WTC11 (cell line): ENCODE data around the gene GRN.

Source experiments
- ATF3 ChIP-seq: sonication (generic); formaldehyde crosslinking; conservative IDR thresholded peaks from 2 replicates; pipeline ENCODE4 v1.8.1; 2022; ENCODE audit warnings: mild to moderate bottlenecking, missing genetic modification reagents
- CBFB ChIP-seq: sonication (generic); formaldehyde crosslinking; IDR thresholded peaks from 2 replicates; pipeline ENCODE4 v1.8.1; 2022; ENCODE audit warnings: mild to moderate bottlenecking, low read depth, missing genetic modification reagents
- CREB1 ChIP-seq: sonication (generic); formaldehyde crosslinking; IDR thresholded peaks from 2 replicates; pipeline ENCODE4 v1.8.0; 2023; ENCODE audit warnings: mild to moderate bottlenecking, missing genetic modification reagents
- CREM ChIP-seq: sonication (generic); formaldehyde crosslinking; IDR thresholded peaks from 2 replicates; pipeline ENCODE4 v1.8.1; 2022; ENCODE audit warnings: mild to moderate bottlenecking, missing genetic modification reagents, moderate library complexity
- CTCF ChIP-seq: fragments of 200-600 bp; IDR thresholded peaks from 2 replicates; pipeline ENCODE4 v1.8.0; 2022; ENCODE audit warnings: antibody characterized with exemption
- ESRRA ChIP-seq: sonication (generic); formaldehyde crosslinking; IDR thresholded peaks from 2 replicates; pipeline ENCODE4 v1.8.1; 2022; ENCODE audit warnings: mild to moderate bottlenecking, missing genetic modification reagents, borderline replicate concordance
- FOXK1 ChIP-seq: sonication (generic); formaldehyde crosslinking; IDR thresholded peaks from 2 replicates; pipeline ENCODE4 v1.8.0; 2022; ENCODE audit warnings: mild to moderate bottlenecking, moderate library complexity, missing genetic modification reagents
- JUN ChIP-seq: sonication (generic); formaldehyde crosslinking; IDR thresholded peaks from 2 replicates; pipeline ENCODE4 v1.8.0; 2023; ENCODE audit warnings: mild to moderate bottlenecking, missing genetic modification reagents
- MYBL2 ChIP-seq: sonication (generic); formaldehyde crosslinking; IDR thresholded peaks from 2 replicates; pipeline ENCODE4 v1.8.1; 2023; ENCODE audit warnings: mild to moderate bottlenecking, moderate library complexity, missing genetic modification reagents
- TF ChIP-seq, protein P1 (sequence below): sonication (generic); formaldehyde crosslinking; IDR thresholded peaks from 2 replicates; pipeline ENCODE4 v1.8.0; 2022; ENCODE audit warnings: mild to moderate bottlenecking, missing genetic modification reagents
- TF ChIP-seq, protein P2 (sequence below): sonication (generic); formaldehyde crosslinking; IDR thresholded peaks from 2 replicates; pipeline ENCODE4 v1.8.1; 2023; ENCODE audit warnings: mild to moderate bottlenecking, missing genetic modification reagents, moderate library complexity

DNA sequence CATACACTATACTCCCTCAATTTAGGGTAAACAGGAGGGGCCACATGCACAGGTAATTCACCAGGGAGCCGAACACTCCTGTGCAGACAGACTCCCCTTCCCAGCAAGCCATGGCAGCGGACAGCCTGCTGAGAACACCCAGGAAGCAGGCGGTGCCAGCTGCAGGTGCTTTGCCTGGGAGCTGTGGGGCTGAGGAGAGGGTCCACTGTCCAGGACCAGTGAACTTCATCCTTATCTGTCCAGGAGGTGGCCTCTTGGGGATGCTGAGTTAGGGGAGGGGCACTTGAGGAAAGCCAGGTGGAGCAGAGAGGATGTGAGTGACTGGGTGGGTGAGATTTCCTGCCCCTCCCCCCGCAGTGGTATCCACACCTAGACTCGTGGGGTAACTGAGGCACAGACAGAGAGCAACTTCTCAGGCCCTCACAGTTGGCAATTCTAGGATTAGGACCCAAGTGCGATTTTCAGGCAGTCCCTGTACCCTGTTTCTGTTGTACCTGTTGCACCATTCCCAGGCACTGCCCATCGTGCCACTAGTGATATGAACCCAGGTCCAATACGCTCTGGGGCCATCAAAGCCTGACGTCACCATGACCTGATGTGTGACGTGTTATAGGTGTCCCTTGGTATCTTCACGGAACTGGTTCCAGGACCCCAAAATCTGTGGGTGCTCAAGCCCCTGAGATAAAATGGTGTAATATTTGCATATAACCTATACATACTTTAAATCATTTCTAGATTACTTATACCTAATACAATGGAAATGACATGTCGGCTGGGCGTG lies 1.2 kb downstream of the GRN start:
- no peak for TF ChIP-seq CREM (CRISPR knock-in tag)
- TF ChIP-seq CTCF, result no peak
- no peak for TF ChIP-seq JUN (CRISPR knock-in tag)
- TF ChIP-seq ESRRA (CRISPR knock-in tag), result no peak
- no peak for TF ChIP-seq FOXK1 (CRISPR knock-in tag)
- no peak for TF ChIP-seq CBFB (CRISPR knock-in tag)
- TF ChIP-seq MYBL2, result no peak
- TF ChIP-seq, protein P1, sequence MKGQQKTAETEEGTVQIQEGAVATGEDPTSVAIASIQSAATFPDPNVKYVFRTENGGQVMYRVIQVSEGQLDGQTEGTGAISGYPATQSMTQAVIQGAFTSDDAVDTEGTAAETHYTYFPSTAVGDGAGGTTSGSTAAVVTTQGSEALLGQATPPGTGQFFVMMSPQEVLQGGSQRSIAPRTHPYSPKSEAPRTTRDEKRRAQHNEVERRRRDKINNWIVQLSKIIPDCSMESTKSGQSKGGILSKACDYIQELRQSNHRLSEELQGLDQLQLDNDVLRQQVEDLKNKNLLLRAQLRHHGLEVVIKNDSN (CRISPR knock-in tag), result no peak
- TF ChIP-seq CREB1 (CRISPR knock-in tag), result no peak
- no peak for TF ChIP-seq ATF3
- TF ChIP-seq, protein P2, sequence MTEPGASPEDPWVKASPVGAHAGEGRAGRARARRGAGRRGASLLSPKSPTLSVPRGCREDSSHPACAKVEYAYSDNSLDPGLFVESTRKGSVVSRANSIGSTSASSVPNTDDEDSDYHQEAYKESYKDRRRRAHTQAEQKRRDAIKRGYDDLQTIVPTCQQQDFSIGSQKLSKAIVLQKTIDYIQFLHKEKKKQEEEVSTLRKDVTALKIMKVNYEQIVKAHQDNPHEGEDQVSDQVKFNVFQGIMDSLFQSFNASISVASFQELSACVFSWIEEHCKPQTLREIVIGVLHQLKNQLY (CRISPR knock-in tag), result no peak
